GM12874 (cell line): ENCODE data around the gene DUXB.

ENCODE experiments used
- TF ChIP-seq, protein P1 (sequence below): IDR thresholded peaks from 2 replicates; pipeline ENCODE4 v1.5.1; 2011; ENCODE audit warnings: low read depth, mild to moderate bottlenecking, control low read depth, low read length, moderate library complexity; ENCODE audit not compliant: insufficient read depth

Gene DUXB

GRCh38 chr16:75660321-75660720 lies 40.9 kb downstream of the DUXB start:
- TF ChIP-seq, protein P1, sequence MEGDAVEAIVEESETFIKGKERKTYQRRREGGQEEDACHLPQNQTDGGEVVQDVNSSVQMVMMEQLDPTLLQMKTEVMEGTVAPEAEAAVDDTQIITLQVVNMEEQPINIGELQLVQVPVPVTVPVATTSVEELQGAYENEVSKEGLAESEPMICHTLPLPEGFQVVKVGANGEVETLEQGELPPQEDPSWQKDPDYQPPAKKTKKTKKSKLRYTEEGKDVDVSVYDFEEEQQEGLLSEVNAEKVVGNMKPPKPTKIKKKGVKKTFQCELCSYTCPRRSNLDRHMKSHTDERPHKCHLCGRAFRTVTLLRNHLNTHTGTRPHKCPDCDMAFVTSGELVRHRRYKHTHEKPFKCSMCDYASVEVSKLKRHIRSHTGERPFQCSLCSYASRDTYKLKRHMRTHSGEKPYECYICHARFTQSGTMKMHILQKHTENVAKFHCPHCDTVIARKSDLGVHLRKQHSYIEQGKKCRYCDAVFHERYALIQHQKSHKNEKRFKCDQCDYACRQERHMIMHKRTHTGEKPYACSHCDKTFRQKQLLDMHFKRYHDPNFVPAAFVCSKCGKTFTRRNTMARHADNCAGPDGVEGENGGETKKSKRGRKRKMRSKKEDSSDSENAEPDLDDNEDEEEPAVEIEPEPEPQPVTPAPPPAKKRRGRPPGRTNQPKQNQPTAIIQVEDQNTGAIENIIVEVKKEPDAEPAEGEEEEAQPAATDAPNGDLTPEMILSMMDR, result no peak

DNA sequence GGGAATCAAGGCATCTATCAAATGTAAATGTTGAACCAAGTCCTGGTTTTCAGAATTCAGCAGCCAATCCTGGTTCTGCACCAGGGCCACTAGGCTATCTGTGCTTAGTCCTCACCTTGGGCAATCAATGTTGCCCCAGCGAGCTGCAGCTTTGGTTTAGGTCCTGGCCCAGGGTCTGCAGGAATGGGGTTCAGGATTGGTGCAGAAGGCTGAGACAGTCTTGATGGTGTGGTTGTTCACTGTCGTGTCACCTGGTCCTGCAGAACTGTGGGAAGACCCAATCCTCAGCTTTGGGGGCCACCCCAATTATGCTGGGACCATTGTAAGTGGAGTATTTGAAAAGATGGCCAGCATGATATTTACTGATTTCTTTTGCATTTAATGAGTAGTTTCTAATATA lies 43.1 kb downstream of the DUXB start:
- TF ChIP-seq, protein P1, result no peak

DNA sequence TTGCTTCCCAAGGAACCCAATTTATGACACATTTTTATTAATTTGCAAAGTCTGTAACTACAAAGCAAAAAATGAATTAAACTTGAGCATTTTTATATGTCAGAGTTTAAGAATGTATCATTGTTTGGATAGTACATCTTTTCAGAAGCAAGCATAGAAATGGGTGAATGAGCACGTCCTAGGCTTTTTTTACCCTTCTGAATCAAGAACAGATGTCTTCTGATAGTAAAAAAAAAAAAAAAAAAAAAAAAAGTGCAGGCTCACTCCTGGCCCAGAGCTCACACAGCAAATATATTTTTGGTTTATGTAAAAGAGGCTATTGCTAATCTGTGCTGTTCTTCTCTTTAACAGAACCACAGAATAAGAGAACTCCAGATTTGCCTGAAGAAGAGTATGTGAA lies 47.3 kb downstream of the DUXB start:
- TF ChIP-seq, protein P1, result no peak

GRCh38 chr16:75648265-75649076 lies 52.8 kb downstream of the DUXB start:
- TF ChIP-seq, protein P1, result no peak

DNA sequence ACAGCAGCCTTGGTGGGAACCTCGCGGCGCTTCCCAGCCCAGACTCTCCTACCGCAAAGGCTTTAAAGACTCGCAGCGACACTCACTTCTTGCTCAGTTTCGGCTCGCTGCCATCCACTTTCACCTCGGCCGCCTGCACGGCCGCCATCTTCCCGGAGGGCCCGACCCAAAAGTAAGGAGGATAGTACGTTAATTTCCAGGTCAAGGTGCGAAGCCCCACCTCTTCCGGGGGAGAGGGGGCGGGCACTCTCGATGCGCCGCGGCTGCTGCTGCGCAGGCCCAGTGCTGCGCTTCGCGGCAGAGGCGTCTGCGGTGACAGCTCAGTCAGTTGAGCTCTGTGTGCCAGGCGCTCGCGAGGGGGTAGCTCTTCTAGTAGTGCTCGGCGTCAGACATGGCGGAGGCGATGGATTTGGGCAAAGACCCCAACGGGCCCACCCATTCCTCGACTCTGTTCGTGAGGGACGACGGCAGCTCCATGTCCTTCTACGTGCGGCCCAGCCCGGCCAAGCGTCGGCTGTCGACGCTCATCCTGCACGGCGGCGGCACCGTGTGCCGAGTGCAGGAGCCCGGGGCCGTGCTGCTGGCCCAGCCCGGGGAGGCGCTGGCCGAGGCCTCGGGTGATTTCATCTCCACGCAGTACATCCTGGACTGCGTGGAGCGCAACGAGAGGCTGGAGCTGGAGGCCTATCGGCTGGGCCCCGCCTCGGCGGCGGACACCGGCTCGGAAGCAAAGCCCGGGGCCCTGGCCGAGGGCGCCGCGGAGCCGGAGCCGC lies 53.6 kb downstream of the DUXB start, which contains the start of the genes KARS1 and TERF2IP:
Gene KARS1, minus strand, starts transcription at position 174 of the 773 bp plus-strand sequence. Its CDS starts 26 bp downstream, at position 148.
Gene TERF2IP, plus strand, starts transcription at position 282 of the 773 bp plus-strand sequence. Its CDS starts 110 bp downstream, at position 392.
- TF ChIP-seq, protein P1, result no peak

DNA sequence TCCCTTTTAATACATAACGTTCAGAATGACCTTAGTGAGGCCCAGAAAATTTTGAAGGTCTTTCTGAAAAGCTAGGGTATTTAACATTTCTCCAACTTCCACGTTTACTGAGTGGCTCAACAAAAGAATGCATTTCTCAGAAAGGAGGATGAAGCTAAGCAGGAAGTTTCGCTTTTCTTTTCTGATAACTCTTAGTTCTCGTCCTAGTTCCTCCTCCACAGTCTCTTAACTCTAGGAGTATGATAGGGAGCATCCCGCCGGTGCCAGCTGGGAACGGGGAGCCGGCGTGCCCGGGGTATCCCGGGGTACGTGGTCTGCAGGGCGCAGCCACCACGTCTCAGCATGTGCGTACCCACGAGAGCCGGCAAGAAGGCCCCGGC lies 54.2 kb downstream of the DUXB start:
- TF ChIP-seq, protein P1, result no peak
